IPS DF 19.7 (cell line): Measurements from ENCODE around the gene UST.
"Not testable (repeated sequence)": the region's sequence is repeated elsewhere in the genome, so short reads cannot be mapped to it uniquely, and the experiment has no call there.

Experiments used
- DNase-seq: peaks from one replicate; pipeline ENCODE4 v3.0.0-alpha.2; 2013; ENCODE audit warnings: low read depth, low spot score

UST gene

GRCh38 chr6:148898376-148899014, 151.7 kb downstream of the UST start:
- no peak for DNase-seq

DNA sequence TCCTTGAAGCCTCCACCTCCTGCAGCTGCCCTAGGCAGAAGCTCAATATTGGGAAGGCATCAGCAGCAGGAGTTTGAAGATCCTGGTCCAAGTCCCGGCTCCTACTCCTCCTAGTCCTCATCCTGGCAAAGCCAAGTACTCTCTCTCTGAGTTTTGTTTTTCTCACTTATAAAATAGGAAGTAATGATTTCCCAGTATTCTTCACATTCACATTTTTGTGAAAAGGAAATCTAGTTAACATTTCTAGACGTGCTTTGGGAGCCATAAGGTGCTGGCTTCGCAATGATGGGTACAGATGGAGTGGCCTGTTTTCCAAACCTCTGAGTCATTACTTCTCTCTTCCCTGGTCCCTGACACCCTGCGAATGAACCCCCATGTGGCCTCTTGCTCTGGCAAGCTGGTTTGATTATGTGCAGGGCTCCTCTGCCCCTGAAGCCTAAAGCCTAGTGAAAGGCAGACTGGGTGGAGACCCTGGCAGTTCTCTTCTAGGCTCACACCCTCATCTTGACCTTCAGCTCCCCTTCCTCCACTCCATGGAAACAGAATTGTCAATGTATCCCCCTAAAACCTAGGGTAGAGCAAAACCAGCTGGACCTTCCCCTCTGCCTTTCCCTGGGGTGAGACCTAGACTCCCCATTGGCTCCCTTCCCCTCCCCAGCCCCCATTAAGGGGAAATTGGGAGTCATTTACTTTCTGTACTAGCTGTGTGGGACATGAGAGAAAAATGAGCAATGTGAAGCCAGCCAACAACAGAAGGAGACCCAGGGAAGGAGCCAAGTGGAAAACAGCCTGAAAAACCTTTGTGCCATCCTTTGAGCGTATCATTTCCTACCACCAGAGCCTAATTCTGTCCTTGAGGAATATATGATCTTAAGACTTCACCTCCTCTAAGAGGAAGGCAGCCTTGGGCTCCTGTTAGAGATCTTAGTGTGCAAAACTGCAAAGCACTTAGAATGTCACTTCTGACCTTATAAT, 158.4 kb downstream of the UST start:
- DNase-seq, result no peak

DNA sequence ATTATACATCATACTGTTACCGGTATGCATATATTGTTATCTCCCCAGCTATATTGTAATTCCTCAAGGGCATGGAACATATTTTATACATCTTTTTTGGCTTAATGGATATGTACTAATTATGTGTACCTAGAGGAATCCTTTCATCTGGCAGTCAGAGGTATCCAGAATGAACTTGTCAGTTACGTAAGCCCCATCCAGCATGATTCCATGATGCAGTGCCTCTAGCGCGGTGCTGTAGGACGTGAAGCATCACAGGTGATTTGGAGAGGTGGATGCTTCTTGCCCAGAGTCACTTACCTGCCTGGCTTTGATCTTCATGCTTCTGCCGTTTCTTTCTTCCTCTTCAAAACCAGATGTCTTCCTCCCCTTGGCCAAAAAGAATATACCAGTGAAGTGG, 159.1 kb downstream of the UST start:
- DNase-seq, result no peak

- no peak for DNase-seq
Observed at GRCh38 chr6:148906386-148906785, 159.6 kb downstream of the UST start.

- DNase-seq, result no peak
Observed at GRCh38 chr6:148907573-148907972, 160.7 kb downstream of the UST start.

DNA sequence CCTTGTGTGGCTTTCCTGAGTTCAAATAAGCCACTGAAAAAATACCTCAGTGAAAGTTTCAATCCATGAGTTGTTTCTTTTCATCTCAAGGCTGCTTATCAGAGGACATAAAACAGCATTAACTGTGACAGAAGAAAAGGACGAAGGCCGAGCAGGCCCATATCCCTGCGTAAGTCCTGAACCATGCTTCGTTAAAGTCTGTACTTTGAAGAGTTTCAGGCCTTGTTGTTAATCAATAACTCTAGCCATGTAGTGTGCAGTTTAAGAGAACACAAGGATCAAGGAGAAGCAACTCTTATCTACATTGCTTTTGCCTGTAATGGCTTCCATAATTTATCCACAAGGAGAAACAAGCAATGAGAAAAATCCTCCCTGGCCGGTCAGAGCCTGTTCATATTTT, 165.4 kb downstream of the UST start:
- DNase-seq, result no peak

DNA sequence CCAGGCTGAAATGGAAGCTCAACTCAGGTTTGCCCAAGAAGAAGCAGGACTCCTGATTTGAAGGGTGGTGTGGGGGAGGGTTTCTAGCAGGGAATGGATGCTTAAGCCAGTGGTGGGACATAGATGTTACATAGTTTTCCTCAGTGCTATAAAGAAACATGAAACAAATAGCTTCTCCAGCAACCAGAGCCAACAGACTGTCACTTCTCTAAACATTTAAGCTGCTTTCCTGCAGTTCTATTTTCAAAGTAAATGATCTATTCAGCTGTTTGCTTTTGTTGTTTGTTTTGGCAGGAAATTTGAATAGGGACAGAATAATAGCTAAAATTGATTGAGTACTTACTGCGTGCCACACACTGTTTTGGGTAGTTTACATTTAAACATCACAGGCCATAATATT, 169.0 kb downstream of the UST start:
- DNase-seq, result no peak

GRCh38 chr6:148916485-148916884, 169.7 kb downstream of the UST start:
- not testable (repeated sequence) for DNase-seq

DNA sequence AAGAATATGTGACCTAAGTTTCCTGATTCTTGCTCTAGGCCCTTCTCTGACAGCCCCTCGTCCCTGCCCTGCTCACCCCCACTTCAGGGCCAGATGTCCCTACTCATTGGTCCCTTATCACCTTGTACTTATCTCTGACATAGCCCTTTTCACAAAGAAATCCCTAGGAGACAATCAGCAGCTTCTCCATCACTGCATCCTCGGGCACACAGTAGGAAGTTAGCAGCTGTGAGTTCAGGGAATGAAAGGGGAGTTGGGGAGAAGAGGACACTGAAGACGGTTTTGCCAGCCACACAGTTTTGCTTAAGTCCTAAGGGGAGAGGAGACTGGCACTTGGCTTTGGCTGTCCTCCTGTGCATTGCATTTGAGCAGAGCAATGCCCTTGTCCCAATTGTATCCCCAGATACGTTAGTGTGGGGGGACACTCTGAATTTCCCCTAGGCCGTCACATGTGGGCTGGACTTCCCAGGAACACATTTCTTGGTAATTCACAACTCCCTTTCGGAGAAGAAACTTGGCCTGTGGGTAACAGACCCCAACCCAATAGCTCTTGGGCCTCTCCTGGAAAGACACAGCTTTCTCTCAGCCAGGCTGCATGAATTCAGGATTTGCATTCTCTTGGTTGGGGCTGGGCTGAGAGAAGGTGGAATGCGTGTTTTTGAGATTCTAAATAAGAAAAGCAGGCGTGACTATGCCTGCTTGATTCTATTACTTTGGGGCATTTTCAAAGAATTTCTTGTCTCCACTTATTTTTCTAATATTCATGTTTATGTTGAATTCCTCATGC, 177.6 kb downstream of the UST start:
- no peak for DNase-seq

GRCh38 chr6:148925701-148926100, 178.9 kb downstream of the UST start:
- no peak for DNase-seq

GRCh38 chr6:148926478-148926877, 179.6 kb downstream of the UST start:
- DNase-seq, result no peak

DNA sequence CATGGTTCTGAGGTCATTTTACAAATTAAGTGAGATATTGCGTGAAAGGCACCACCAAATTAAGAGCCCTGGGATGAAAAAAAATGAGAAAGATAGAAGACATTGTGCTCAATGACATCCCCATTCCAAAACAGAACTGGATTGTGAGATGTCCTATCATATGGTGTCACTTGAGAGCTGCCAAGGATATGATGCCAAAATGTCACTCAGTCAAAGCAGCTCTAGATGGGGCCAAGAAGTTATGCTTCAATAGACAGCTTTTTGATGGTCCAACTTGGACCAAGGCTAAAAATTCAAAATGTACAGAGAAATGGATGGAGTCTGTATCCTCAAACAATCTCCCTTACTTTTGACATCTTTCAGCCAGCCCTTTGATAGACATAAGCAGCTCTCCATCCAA, 180.8 kb downstream of the UST start:
- DNase-seq, result no peak

DNA sequence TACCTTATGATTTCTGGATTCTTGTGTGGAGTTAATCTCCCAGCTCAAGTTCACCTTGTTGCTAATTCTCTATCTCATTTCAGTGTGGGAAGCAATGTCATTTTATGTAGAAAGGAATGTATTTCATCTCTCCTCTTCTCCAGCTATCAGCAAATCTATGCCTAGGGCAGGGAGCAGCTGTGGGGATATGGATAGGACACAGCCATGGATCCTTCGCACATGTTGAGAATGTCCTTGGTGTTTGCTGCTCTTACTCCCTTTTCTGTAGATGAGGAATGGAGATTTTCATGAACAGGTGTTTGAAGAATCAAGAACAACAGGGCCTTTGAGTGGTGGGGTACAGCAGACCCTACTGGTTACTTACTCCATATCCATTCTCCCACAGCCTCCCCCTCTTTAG, 182.0 kb downstream of the UST start:
- no peak for DNase-seq

DNA sequence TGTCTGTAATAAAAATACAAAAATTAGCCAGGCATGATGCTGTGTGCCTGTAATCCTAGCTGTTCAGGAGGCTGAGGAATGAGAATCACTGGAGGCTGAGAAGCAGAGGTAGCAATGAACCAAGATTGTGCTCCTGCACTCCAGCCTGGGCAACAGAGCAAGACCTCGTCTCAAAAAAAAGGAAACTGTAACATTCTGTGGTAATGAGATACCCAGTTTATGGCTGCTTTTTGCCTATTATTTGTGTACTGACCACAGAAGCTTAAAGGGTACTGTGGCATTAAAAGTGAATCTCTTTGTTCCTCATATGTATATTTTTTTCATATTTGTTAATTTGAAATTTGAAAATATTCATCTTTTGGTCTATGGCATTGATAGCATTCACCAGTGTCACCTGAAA, 185.4 kb downstream of the UST start:
- no peak for DNase-seq

GRCh38 chr6:148932731-148933130, 185.9 kb downstream of the UST start:
- DNase-seq, result no peak

- DNase-seq, result no peak
Observed at GRCh38 chr6:148934539-148934938, 187.7 kb downstream of the UST start.

DNA sequence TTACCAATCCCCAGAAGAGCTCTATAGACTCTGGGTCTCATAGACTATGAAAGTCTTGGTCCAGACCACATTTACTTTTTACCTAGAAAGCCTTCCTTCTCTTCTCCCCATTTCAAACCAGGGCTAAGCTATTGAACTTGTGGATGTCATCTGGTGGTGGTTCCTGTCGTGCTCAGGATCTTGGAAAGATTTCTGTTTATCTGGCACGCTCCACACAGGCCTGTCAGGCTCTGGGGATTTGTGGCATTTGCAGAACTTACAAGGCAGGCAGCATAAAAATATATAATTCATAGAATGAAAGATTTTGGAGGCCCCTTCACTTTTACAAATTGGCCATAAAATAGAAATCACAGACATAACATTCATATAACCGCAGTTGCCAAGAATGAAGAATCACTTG, 188.1 kb downstream of the UST start:
- no peak for DNase-seq

GRCh38 chr6:148935705-148936435, 189.0 kb downstream of the UST start:
- DNase-seq, result no peak

GRCh38 chr6:148943451-148943850, 196.6 kb downstream of the UST start:
- no peak for DNase-seq

DNA sequence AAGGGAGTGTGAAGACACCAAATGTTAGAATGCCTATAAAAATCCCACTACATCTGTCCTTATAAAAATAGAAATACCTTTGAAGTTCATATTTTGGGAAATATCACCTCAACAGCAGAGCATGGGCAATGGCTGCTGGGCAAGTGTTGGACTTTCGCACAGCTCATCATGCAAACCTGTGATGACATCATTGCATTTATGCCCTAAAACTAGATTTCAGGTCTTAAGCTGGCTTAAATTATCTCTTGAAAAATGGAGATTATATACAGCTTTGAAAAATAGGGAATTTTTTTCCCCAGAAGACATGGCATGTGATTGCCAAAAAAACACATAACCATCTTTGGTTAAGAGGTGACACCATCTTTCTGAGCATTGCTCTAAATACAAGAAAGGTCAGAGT, 197.8 kb downstream of the UST start:
- DNase-seq, result no peak

DNA sequence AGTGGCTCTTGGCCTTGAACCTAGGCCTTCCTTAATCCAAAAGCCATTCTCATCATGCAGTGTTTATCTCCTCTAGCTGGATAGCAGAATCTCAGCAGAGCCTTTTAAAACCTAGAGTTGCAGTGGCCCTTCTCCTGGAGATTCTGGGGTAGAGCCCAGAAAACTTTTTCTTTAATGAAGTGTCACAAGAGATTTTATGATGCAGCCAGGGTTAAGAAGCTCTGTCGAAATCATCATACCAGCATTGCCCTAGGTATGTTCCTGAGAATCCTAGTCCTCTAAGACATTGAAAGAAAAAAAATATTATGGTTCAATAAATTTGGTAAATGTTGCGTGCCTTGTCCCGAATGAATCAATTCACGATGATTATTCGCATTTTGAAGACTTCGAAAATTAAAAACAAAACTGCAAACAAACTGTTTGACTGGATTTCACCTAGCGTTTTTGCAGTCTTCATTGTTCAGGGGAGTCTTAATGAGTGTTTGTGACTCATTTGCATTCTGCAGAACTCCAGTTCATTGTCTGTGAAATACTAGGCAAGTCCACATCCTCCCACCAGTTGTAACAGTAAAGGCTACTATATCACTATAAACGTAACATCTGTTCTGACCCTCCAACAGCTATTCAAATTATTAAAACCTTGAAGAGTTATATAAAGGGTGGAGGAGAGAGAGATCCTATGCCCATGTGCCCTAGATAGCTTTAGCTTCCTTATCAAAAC, 198.6 kb downstream of the UST start:
- no peak for DNase-seq
